Renal cortex interstitium (tissue), 11 donors: Measurements from ENCODE around the gene JAKMIP3. TPM values are rescaled to one million over a fixed set of nuclear protein-coding genes. Genes with fewer than 3 reads are reported as not detected.

ENCODE experiments used
- DNase-seq, 11 donors: peaks; one replicate each; pipeline ENCODE4 v3.0.0-alpha.2; 2013; ENCODE audit warnings: low read depth in 9 of 11, low spot score in 4 of 11; ENCODE audit errors: extremely low read depth in 1 of 11
- polyA plus RNA-seq, 3 donors: library from polyadenylated mRNA; unstranded; fragments of 120-200 nt; gene quantifications; one replicate each; pipeline ENCODE4 v1.2.1, GENCODE V29; 2013; ENCODE audit not compliant: insufficient read length in 3 of 3

JAKMIP3 gene
- polyA plus RNA-seq, 3 donors: 0.20 to 0.27 (median 0.26) TPM

DNA sequence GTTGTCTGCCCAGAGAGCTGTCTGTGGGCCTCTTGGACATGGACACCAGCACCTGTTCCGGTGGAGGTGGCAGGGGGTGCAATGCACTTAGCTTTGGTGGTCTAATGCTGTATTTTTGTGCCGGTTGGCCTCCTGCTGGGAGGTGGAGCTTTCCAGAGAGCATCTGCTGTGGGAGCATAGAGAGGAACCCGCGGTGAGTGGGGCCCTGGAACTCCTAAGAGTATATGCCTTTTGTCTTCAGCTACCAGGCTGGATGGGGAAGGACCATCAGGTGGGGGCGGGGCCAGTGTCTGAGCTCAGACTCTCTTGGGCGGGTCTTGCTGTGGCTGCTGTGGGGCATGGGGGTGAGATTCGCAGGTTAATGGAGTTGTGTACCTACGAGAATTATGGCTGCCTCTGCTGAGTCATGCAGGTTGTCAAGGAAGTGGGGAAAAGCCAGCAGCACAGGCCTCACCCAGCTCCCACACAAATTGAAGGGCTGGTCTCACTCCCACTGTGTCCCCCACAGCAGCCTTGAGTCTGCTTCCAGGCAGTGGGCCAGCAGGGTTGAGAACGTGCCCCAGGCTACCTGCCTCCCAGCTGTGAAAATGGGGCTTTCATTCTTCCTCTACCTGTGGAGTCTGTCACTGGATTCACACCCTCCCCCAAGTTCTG, 29.0 kb downstream of the JAKMIP3 start:
- DNase-seq: no peak

DNA sequence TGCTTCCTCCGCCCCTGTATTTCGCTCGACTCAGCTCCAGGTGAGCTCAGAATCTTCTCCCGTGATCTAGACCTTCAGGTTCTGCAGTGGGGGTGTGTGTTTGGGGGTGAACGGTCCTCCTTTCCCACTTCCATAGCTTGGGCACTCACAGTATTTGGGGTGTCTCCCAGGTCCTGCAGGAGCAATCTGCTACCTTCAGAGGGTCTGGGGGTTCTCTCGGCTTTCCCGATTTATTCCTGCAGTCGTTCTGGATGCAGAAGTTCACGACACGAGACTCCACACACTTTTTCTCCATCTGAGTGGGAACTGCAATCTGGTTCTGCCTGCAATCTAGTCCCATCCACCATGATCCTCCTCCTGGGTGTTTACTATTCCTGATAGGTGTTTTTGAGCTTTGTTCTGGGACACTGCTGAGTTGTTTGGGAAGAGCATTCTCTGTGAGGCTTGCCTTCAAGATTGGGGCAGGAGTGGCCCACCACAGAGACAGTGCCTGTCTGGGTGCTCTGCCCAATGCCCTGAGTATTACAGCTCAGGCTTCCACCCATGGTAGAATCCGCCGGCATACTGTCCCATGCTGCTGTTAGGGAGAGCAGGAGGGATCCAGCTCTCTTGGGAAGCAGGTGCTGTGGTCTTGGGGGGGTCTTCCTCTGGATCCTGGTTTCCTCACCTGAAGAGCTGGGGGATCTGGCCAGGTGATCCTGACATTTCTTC, 29.8 kb downstream of the JAKMIP3 start:
- DNase-seq: no peak

DNA sequence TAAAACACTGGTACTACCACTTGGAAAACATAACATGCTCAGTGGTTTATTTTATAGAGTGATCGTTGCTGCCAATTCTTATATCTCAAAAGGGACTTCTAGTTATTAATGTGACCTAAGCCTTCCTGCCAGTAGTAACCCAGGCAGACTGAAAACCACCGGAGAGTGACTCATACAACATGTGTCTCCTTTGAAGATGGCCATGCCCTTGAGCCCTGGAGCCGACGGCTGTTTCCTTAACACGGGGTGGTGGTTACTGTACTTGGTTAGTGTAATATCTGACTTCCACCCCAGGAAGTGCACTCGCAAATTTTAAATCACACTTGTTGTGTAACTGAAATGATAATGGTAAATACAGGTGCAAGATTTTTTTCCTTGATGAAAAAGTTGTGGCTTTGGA, 30.5 kb downstream of the JAKMIP3 start:
- DNase-seq: peak in 1 of 11 donors; percentile 13

DNA sequence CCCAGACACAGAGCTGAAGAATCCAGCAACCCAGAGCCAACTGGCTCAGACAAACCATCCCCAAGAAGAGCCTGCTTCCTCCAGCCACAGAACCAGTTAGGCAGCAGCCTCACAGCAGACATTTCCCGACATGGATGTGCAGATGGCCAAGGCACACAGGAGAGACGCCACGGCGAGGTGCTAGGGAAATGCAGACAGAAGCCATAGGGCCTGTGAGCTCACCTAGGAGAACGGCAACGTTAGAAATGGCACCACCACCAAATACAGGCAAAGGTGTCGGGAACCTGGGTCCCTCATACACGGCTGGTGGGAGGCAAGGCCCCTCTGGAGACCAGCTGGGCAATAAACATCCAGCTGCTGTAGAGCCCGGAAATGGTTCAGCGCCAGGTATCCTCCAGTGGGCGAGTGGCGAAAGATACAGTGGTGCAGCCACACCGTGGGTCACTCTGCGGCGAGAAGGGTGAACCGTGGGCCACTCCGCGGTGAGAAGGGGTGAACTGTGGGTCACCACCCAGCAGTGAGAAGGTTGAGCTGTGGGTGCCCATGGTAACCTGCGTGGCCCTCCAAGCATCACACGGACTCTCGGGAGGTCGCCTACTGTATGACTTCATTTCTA, 31.2 kb downstream of the JAKMIP3 start:
- DNase-seq: no peak

DNA sequence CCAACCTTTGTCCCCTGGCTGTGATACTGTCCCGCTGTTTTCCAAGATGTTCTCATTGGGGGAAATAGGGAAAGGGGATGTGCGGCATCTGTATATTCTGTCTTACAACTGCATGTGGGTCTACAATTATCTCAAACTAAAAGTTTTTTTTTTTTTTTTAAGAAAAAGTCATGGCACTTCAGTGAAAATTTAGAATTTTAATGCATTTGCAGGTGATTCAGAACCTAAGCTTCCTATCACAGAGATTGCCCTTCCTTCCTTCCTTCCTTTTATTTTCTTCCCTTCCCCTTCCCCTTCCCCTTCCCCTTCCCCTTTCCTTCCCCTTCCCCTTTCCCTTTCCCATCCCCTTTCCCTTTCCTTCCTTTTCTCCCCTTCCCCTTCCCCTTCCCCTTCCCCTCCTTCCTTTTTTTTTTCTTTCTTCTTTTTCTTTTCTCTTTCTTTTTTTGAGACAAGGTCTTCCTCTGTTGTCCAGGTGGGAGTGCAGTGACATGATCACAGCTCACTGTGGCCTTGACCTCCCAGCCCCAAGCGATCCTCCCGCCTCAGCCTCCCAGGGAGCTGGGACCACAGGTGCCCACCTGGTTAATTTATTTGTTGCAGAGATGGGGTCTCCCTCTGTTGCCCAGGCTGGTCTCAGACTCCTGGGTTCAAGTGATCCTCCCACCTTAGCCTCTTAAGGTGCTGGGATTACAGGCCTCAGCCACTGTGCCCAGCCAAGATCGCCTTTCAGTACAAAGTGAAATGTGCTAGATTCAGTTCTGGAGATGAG, 32.0 kb downstream of the JAKMIP3 start:
- DNase-seq: no peak

DNA sequence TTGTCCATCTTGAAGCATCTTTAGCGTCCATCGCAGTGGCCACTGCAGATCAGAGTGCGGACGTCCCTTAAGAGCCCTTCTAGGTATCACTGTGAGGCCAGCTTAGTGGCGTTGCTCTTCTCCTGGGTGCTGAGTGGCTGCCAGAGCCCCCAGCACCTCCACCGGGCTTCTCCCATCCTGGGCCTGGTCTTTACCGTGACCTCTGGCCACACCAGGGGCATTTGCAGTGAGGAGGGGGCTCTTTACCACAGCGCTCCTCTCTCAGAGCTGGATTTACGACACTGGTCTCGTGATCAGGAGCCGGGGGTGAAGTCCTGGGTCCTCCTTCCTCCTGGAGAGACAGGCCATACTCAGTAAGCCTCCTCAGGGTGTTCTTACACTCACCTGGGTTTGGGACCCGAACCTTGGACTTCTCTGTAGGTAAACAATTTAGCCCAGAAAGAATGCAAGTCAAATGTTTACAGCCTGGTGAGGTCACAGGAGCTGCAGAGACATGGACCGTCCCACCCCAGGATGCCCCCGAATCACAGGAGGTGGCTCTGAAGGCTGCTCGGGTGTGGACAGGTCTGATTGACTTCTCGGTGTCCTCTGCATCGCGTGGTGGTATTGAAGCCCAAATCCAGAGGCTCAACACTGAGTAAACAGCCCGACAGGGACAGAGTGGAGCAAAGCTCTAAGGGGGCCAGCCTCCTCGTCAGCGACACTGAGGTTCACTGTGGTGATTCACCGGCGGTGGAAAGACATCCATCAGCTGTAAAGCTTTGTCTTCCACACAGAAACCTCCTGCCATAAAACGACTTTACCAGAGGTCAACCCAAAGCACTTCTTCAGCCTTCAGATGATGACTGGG, 33.0 kb downstream of the JAKMIP3 start:
- DNase-seq: no peak

DNA sequence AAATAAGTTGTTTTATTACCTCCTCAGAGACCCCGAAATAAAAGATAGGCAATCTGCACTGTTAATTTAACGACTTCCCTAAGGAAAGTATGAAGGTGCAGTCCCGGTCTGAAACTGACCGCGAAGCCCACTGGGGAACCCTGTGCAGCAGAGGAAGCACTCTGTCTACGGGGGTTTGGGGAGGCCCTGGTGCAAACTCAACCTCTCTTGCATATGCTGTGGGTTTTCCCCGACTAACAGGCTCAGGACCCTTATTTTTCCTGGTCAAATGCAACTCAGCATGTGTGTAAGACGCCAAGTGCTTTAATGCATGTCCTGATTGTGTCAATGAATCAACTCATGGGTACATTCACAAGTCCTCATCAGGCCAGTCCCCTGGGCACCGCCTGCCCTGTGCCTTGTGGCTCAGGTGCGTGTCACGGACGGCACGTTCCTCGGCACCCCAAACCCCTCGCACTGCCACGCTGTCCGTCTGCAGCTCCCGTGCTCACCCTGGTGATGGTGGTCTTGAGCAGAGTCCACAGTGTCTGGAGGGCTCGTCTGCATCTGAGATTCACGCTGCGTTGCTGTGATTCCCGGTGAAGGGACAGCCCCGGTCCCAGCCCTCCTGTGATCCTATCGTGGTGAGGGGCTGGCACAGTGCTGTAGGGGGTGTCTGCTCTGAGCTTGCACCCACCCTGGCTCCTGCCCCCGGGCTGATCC, 33.8 kb downstream of the JAKMIP3 start:
- no peak for DNase-seq

DNA sequence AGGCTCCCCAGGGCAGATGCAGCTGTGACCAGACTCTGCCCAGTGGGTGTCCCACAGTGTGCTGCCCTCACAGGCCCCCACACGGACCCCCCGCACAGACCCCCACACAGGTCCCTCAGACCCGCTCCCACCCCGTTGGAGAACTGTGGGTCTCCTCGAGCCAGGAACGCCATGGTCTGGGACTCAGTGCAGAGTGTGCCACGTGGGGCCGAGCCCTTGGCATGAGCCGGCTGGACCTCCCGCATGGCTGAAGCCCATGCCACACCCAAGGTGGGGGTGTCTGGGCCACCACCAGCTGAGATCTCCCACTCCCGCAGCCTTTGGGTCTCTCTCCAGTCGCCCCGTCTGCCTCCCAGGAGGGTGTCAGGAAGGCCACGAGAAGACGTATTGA, 34.3 kb downstream of the JAKMIP3 start:
- no peak for DNase-seq

DNA sequence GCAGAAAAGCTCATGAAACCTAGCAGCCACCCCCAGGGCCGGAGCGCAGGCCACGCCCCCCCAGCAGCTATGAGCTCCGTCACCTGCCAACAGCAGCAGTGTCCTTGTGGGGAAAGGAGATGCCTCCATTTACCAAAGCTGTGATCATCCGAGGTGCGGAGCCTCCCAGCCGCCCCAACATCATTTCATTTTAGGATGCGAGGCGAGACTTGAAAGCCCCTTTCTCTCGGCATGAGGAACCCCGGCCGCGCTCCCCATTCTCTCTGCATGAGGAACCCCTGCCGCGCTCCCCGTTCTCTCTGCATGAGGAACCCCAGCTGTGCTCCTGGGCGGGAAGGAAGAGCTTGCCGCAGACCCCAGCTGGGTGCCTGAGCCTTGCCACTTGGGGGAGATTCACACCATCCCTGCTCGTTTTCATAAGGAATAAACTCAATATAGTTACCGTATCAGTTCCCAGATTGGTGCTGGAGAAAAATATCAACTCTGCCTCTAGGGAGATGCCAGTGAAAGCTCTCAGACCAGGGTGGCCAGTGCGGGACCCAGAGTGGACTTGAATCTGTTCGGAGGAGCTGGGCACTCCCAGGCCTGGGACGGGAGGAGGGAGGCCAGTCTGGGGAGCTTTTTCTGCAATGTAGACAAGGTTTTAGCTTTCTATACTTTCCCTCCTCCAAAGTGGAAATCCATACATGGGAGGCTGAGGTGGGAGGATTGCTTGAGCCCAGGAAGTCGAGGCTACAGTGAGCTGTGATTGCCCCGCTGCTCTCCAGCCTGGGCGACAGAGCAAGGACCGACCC, 35.0 kb downstream of the JAKMIP3 start:
- no peak for DNase-seq

DNA sequence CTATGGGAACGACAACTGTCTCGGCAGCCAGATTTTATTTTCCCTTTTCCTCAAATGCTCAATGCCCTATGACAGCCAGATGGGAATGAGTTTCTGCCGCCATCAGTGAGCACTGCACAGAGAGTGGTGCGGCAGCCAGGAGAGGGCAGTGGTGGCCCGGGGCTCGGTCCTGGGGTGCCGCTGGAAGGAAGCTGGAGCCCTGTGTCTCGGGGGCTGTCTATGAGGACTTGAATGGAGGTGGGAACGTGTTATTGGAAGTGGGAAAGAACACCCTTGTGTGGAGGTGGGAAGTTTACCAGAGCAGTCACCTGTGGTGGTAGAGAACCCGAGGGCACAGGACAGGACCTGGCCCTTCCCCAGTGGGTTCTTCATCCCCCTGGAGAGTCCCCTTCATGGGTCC, 35.8 kb downstream of the JAKMIP3 start:
- no peak for DNase-seq

DNA sequence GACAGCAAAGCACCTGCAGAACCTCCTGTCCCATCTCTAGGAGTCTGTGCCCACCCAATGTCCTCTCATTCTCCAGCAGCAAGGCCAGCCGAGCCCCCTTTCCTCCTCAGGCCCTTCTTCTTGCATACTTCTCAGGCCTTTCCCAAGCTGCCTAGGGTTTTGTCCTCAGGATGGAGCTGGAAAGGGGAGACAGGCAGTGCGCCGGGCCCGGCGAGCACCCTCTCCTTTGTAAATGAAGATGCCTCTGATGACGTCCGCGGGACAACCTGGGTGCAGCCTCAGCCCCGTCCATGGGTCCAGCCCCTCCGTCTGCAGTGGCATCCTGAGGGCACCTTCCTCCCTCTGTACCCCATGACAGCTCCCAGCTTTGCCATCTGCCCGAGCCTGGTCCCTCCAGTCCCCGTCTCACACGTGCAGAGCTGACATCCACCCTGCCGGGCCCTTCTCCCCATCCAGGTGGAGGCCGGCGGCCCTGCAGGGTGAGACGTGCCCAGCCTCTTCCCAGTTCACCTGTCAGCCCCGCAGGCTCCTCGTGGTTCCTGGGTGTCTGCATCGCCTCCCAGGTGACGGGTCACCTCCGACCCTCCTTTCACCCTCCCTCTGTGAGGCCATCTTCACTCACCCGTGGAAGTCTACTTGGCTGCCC, 36.4 kb downstream of the JAKMIP3 start:
- DNase-seq: no peak

DNA sequence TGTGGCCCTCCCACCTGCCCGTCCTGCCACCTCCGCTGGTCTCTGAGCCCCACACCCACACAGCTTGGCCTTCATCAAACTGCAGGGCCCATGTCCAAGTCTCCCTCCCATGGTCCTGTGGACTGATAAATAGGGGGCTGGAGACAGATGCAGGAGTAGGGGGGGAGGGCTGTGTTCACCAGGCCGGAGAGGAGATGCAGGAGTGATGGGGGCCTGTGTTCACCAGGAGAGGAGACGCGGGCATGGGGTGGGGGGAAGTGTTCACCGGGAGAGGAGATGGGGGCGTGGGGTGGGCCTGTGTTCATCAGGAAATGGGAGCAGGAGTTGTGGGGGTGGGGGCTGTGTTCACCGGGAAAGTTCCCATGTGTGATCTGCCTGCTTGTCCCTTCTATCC, 37.0 kb downstream of the JAKMIP3 start:
- DNase-seq: no peak

DNA sequence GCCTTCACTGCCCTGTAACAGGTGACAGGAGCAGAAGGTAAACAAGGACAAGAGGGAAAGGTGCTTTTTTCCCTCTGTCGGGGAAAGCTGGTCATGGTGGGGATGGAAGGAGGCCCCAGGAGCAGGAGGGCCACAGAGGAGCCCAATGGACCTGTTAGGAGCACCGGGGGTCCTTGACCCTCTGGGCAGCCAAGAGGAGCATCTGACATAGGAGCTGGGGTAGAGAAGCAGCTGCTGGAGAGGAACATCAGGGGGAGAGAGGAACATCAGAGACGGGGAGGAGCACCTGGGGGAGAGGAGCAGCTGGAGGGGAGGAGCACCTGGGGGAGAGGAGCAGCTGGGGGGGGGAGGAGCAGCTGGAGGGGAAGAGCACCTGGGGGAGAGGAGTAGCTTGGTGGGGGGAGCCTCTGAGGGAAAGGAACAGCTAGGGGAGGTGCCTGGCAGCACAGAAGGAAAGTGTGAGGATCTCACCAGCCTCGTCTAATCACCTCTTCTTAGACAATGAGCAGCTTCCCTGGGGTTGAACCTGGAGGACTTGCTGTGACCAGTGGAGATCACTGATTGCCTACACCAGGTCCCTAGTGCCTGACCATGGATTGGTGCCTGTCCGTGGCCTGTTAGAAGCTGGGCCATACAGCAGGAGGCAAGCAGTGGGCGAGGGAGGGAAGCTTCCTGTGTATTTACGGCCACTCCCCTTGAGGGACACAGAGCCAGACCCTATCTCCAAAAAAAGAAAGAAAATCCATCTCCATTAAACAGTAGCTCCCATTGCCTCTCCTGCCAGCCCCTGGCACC, 37.6 kb downstream of the JAKMIP3 start:
- no peak for DNase-seq

DNA sequence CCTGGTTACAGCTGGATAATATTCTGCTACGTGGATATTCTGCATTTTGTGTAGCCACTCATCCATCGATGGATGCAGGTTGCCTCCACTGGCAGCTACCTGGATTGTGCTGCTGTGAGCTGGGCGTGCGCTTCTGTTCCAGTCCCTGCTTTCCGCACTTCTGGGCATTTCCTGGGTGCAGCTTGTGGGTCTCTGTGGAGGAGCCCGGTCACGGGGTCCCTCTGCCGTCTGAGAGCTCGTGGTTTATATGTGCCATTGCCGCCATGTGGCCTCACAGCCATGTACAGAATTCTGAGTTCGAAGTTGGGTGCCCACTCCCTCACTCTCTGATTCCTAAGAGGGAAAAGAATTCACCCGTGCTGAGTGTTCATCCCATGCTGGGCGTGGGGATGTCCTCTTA, 38.3 kb downstream of the JAKMIP3 start:
- DNase-seq: no peak

DNA sequence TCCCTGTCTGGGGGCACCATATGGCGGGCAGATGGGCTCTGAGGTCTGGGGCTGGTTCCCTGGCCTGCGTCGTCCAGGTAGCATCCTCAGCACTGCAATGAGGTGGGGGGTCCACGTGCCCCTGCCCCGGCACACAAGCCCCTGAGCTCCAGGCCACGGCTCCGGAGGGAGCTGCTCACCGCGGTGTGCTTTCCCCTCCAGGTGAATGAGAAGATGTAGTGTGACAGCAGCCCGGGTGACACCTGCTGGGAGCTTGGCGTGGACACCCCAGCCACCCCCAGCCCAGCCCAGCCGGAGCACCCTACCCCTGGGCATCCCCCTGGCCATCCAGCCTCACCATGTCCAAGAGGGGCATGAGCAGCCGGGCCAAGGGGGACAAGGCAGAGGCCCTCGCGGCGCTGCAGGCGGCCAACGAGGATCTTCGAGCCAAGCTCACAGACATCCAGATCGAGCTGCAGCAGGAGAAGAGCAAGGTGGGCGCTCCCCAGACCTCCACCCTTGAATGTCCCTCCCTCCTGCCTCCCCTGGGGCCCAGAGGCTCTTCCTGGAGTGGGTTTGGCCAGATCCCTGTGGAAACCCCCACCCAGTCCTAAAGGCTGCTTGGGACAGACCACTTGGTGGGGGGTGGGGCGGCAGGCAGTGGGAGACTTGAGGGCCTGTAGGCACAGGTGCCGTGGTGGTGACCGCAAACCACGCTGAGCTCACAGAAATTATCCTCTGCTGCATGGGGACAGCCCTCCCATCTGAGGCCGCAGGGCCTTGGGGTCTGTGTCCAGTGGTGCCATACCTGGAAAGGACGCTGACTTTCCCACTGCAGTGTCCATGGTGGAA, 38.9 kb downstream of the JAKMIP3 start:
- no peak for DNase-seq
